Measurements from ENCODE around the gene MUC22. TPM values are rescaled to one million over a fixed set of nuclear protein-coding genes. Genes with fewer than 3 reads are reported as not detected.
"Not testable (repeated sequence)": the region's sequence is repeated elsewhere in the genome, so short reads cannot be mapped to it uniquely, and the experiment has no call there.

MUC22 gene
- not detected for polyA plus RNA-seq
- long read RNA-seq, donor 1, result 0 reads
- long read RNA-seq, donor 2, result 0 reads
- long read RNA-seq, donor 3, result 0 reads
- long read RNA-seq, donor 4, result 0 reads
- long read RNA-seq, donor 5, result 0 reads
- long read RNA-seq, donor 6, result 0 reads
- long read RNA-seq, donor 7, result 0 reads
- long read RNA-seq, donor 8, result 0 reads
- long read RNA-seq, donor 9, result 0 reads
- long read RNA-seq, donor 10, result 0 reads

- Histone ChIP-seq H3K36me3 (ENCODE audit: control insufficient read depth in 3 of 3, insufficient read depth in 2 of 3, low read depth in 1 of 3, low read length in 3 of 3) (no peaks in the 10 kb centered on the region), H3K4me3 (ENCODE audit: low read depth in 1 of 3, low read length in 3 of 3) (no peak within 1 kb of the TSS), H3K27me3 (ENCODE audit: control insufficient read depth in 3 of 3, insufficient read depth in 3 of 3, low read length in 3 of 3) (peaks cover 0 to 28% (median 0%) of the 10 kb centered on the region in 3 donors), H3K9me3 (ENCODE audit: control insufficient read depth in 2 of 2, insufficient read depth in 1 of 2, low read depth in 1 of 2, low read length in 1 of 2) (no peaks in the 10 kb centered on the region), H3K27ac (ENCODE audit: low read depth in 1 of 3, low read length in 2 of 3) (no peak within 1 kb of the TSS), H3K4me1 (ENCODE audit: control insufficient read depth in 3 of 3, insufficient read depth in 2 of 3, low read depth in 1 of 3, low read length in 2 of 3) (no peaks in the 10 kb centered on the region)
- WGBS, 3 donors, result 75 to 80% (median 79%) methylated on average over 4 of the region's 4 CpGs
- FAIRE-seq, result no peak
- no peak for DNase-seq
These were observed at the start of gene MUC22 for GRCh38 chr6:31010393-31011060. Gene MUC22 (plus strand): TSS chr6:31010474. CDS start chr6:31010707, 233 bp downstream.

DNA sequence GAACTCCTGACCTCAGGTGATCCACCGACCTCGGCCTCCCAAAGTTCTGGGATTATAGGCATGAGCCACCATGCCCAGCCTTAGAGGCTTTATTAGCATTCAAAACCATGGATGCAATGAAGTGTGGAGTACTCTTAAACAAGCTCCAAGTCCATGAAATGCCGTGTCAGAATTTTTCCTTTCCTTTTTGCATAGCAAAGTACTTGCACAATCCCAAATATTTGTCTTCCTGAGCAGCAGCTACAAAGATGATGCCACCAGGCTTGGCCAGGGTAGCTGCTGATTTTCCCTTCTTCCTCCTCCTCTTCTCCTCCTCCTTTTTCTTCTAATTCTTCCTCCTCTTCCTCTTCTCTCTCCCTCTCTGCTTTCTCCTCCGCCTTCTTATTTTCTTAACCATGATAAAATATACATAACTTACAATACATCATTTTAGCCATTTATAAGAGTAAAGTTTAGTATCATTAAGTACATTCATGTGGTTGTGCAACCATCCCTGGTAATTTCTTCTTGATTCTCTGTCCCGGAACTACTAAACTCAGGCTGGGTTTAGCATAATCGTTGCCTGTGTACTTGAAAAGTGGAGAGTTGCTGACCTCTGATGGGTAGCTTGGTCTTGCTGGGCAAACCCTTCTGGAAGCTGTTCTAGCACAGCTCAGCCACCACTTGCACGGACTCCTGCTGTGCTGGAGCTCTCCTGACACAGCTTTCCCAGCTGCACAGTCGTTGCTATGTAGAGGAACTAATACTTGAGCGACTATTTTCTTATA lies 49.2 kb upstream of the MUC22 start:
- H3K27me3 ChIP-seq (ENCODE audit: control insufficient read depth in 3 of 3, insufficient read depth in 3 of 3, low read length in 3 of 3), result peaks cover 0 to 14% (median 0%) of the 10 kb centered on the region in 3 donors
- no peak overlapping the region for H3K4me3 ChIP-seq (ENCODE audit: low read depth in 1 of 3, low read length in 3 of 3)
- no peaks in the 10 kb centered on the region for H3K36me3 ChIP-seq (ENCODE audit: control insufficient read depth in 3 of 3, insufficient read depth in 2 of 3, low read depth in 1 of 3, low read length in 3 of 3)
- no peaks in the 10 kb centered on the region for H3K9me3 ChIP-seq (ENCODE audit: control insufficient read depth in 2 of 2, insufficient read depth in 1 of 2, low read depth in 1 of 2, low read length in 1 of 2)
- DNase-seq (no peak), FAIRE-seq (no peak)
- 69 to 74% (median 74%) methylated on average over 9 of the region's 9 CpGs for WGBS, 3 donors
- no peak overlapping the region for H3K27ac ChIP-seq (ENCODE audit: low read depth in 1 of 3, low read length in 2 of 3)
- peaks cover 0 to 3% (median 0%) of the 10 kb centered on the region in 3 donors for H3K4me1 ChIP-seq (ENCODE audit: control insufficient read depth in 3 of 3, insufficient read depth in 2 of 3, low read depth in 1 of 3, low read length in 2 of 3)

DNA sequence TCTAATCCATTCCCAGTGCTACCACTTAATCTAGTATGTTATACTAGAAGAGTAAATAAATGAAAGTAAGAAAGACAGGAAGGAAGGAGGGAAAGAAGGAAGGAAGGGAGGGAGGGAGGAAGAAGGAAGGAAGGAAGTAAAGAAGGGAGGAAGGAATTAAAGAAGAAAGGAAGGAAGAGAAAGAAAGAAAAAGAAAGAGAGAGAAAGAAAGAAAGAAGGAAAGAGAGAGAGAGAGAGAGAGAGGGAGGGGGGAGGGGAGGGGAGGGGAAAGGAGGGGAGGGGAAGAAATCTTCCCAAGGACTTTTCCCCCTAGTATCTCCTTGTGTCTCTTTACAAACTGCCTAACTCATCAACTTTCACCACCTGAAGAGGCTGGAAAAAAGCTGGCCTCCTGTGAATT lies 47.6 kb upstream of the MUC22 start:
- no peaks in the 10 kb centered on the region for H3K4me1 ChIP-seq (ENCODE audit: control insufficient read depth in 3 of 3, insufficient read depth in 2 of 3, low read depth in 1 of 3, low read length in 2 of 3)
- no peaks in the 10 kb centered on the region for H3K9me3 ChIP-seq (ENCODE audit: control insufficient read depth in 2 of 2, insufficient read depth in 1 of 2, low read depth in 1 of 2, low read length in 1 of 2)
- no peaks in the 10 kb centered on the region for H3K36me3 ChIP-seq (ENCODE audit: control insufficient read depth in 3 of 3, insufficient read depth in 2 of 3, low read depth in 1 of 3, low read length in 3 of 3)
- DNase-seq (no peak), FAIRE-seq (no peak)
- no peak overlapping the region for H3K27ac ChIP-seq (ENCODE audit: low read depth in 1 of 3, low read length in 2 of 3)
- no peak overlapping the region for H3K4me3 ChIP-seq (ENCODE audit: low read depth in 1 of 3, low read length in 3 of 3)
- peaks cover 0 to 6% (median 0%) of the 10 kb centered on the region in 3 donors for H3K27me3 ChIP-seq (ENCODE audit: control insufficient read depth in 3 of 3, insufficient read depth in 3 of 3, low read length in 3 of 3)

- peak in 1 of 2 donors; percentile 25 for DNase-seq
- Histone ChIP-seq H3K4me3 (ENCODE audit: low read depth in 1 of 3, low read length in 3 of 3) (no peak overlapping the region), H3K9me3 (ENCODE audit: control insufficient read depth in 2 of 2, insufficient read depth in 1 of 2, low read depth in 1 of 2, low read length in 1 of 2) (no peaks in the 10 kb centered on the region), H3K27ac (ENCODE audit: low read depth in 1 of 3, low read length in 2 of 3) (no peak overlapping the region), H3K4me1 (ENCODE audit: control insufficient read depth in 3 of 3, insufficient read depth in 2 of 3, low read depth in 1 of 3, low read length in 2 of 3) (no peaks in the 10 kb centered on the region), H3K36me3 (ENCODE audit: control insufficient read depth in 3 of 3, insufficient read depth in 2 of 3, low read depth in 1 of 3, low read length in 3 of 3) (no peaks in the 10 kb centered on the region), H3K27me3 (ENCODE audit: control insufficient read depth in 3 of 3, insufficient read depth in 3 of 3, low read length in 3 of 3) (peaks cover 0 to 6% (median 0%) of the 10 kb centered on the region in 3 donors)
- WGBS, 3 donors, result 55 to 79% (median 62%) methylated on average over 6 of the region's 6 CpGs
- no peak for FAIRE-seq
These were observed 46.6 kb upstream of the MUC22 start for GRCh38 chr6:30963641-30964040.

DNA sequence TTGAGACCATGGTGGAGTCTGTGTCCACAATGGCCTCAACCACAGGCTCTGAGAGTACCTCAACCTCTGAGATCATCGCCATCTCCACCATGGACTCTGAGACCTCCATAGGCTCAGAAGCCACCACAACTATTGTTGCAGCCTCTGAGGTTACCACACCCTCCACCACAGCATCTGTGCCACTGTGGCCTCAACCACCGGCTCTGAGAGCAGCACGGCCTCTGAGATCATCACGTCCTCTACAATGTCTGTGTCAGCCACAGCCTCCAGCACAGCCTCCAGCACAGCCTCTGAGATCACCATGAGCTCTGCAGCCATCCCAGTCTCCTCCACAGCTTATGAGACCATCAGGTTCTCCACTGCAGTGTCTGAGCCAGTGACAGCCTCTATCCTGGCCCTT lies 46.2 kb upstream of the MUC22 start:
- H3K27me3 ChIP-seq (ENCODE audit: control insufficient read depth in 3 of 3, insufficient read depth in 3 of 3, low read length in 3 of 3), result peaks cover 0 to 6% (median 0%) of the 10 kb centered on the region in 3 donors
- DNase-seq, result no peak
- no peak for FAIRE-seq
- H3K27ac ChIP-seq (ENCODE audit: low read depth in 1 of 3, low read length in 2 of 3), result no peak overlapping the region
- no peaks in the 10 kb centered on the region for H3K4me1 ChIP-seq (ENCODE audit: control insufficient read depth in 3 of 3, insufficient read depth in 2 of 3, low read depth in 1 of 3, low read length in 2 of 3)
- H3K4me3 ChIP-seq (ENCODE audit: low read depth in 1 of 3, low read length in 3 of 3), result no peak overlapping the region
- no peaks in the 10 kb centered on the region for H3K36me3 ChIP-seq (ENCODE audit: control insufficient read depth in 3 of 3, insufficient read depth in 2 of 3, low read depth in 1 of 3, low read length in 3 of 3)
- 60 to 74% (median 69%) methylated on average over 4 of the region's 4 CpGs for WGBS, 3 donors
- H3K9me3 ChIP-seq (ENCODE audit: control insufficient read depth in 2 of 2, insufficient read depth in 1 of 2, low read depth in 1 of 2, low read length in 1 of 2), result no peaks in the 10 kb centered on the region

GRCh38 chr6:30965140-30965601 lies 45.1 kb upstream of the MUC22 start:
- WGBS, 3 donors, result 61 to 86% (median 74%) methylated on average over 5 of the region's 5 CpGs
- Histone ChIP-seq H3K9me3 (ENCODE audit: control insufficient read depth in 2 of 2, insufficient read depth in 1 of 2, low read depth in 1 of 2, low read length in 1 of 2) (no peaks in the 10 kb centered on the region), H3K4me3 (ENCODE audit: low read depth in 1 of 3, low read length in 3 of 3) (no peak overlapping the region), H3K27me3 (ENCODE audit: control insufficient read depth in 3 of 3, insufficient read depth in 3 of 3, low read length in 3 of 3) (peaks cover 0 to 6% (median 0%) of the 10 kb centered on the region in 3 donors), H3K4me1 (ENCODE audit: control insufficient read depth in 3 of 3, insufficient read depth in 2 of 3, low read depth in 1 of 3, low read length in 2 of 3) (no peaks in the 10 kb centered on the region), H3K36me3 (ENCODE audit: control insufficient read depth in 3 of 3, insufficient read depth in 2 of 3, low read depth in 1 of 3, low read length in 3 of 3) (no peaks in the 10 kb centered on the region), H3K27ac (ENCODE audit: low read depth in 1 of 3, low read length in 2 of 3) (no peak overlapping the region)
- FAIRE-seq, result no peak
- DNase-seq, result no peak

DNA sequence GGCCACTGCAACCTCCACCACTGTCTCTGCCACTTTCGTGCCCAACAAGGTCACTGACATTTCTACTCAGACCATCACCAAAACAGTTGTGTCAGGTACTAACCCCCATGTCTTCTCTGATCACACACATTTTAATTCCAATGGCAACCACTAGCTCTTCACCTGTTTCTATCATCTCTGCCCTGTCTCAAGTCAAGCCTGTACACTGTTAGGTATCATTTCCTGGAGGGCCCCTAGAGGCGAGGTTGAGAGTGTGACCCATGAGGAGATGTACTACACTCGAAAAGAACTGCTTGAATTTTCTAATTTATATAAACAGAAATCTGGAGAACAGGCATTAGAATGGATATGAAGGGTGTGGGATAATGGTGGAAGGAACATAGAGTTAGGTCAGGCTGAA lies 44.1 kb upstream of the MUC22 start:
- no peaks in the 10 kb centered on the region for H3K9me3 ChIP-seq (ENCODE audit: control insufficient read depth in 2 of 2, insufficient read depth in 1 of 2, low read depth in 1 of 2, low read length in 1 of 2)
- H3K4me1 ChIP-seq (ENCODE audit: control insufficient read depth in 3 of 3, insufficient read depth in 2 of 3, low read depth in 1 of 3, low read length in 2 of 3), result no peaks in the 10 kb centered on the region
- no peak overlapping the region for H3K27ac ChIP-seq (ENCODE audit: low read depth in 1 of 3, low read length in 2 of 3)
- peaks cover 0 to 6% (median 0%) of the 10 kb centered on the region in 3 donors for H3K27me3 ChIP-seq (ENCODE audit: control insufficient read depth in 3 of 3, insufficient read depth in 3 of 3, low read length in 3 of 3)
- H3K36me3 ChIP-seq (ENCODE audit: control insufficient read depth in 3 of 3, insufficient read depth in 2 of 3, low read depth in 1 of 3, low read length in 3 of 3), result no peaks in the 10 kb centered on the region
- DNase-seq, result no peak
- no peak for FAIRE-seq
- WGBS, 3 donors, result 44 to 66% (median 57%) methylated on average over 3 of the region's 3 CpGs
- no peak overlapping the region for H3K4me3 ChIP-seq (ENCODE audit: low read depth in 1 of 3, low read length in 3 of 3)

- H3K9me3 ChIP-seq (ENCODE audit: control insufficient read depth in 2 of 2, insufficient read depth in 1 of 2, low read depth in 1 of 2, low read length in 1 of 2); H3K27ac ChIP-seq (ENCODE audit: low read depth in 1 of 3, low read length in 2 of 3); H3K27me3 ChIP-seq (ENCODE audit: control insufficient read depth in 3 of 3, insufficient read depth in 3 of 3, low read length in 3 of 3); H3K4me3 ChIP-seq (ENCODE audit: low read depth in 1 of 3, low read length in 3 of 3); FAIRE-seq; H3K4me1 ChIP-seq (ENCODE audit: control insufficient read depth in 3 of 3, insufficient read depth in 2 of 3, low read depth in 1 of 3, low read length in 2 of 3); H3K36me3 ChIP-seq (ENCODE audit: control insufficient read depth in 3 of 3, insufficient read depth in 2 of 3, low read depth in 1 of 3, low read length in 3 of 3); DNase-seq: not testable (repeated sequence)
- 91 to 96% (median 94%) methylated on average over 6 of the region's 6 CpGs for WGBS, 3 donors
These were observed 41.1 kb upstream of the MUC22 start for GRCh38 chr6:30969171-30969570.
